ENCODE results near the gene PDCD1LG2. TPM values are rescaled to one million over a fixed set of nuclear protein-coding genes. Genes with fewer than 3 reads are reported as not detected.

The PDCD1LG2 gene
- total and polyA plus RNA-seq, 2 experiments from 2014 or later = not detected

DNA sequence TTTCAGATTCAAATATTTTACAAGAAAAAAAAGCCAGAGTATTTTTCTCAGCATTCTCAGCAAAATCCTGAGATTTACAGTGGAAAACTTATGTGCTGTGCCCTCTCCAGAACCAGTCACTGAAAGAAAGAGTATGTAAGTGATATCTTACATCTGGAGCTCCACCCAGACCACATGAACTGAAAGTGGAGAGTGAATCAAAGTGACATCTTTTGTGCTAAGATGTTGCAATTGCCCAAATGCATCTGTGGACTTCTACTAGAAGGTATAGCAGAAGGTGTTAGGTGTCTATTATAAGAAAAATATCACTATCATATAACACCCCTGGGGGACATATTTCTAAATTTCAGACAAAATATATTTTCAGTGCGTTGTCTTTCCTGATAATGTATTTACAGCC is 69.5 kb downstream of the PDCD1LG2 start:
- no peak for DNase-seq (ENCODE audit: low spot score)
- H3K36me3 Mint-ChIP-seq (ENCODE audit: low read depth) = no peaks in the 10 kb centered on the region
- H3K9me3 Mint-ChIP-seq = no peaks in the 10 kb centered on the region
- H2AFZ ChIP-seq = no peak overlapping the region
- H3K4me1 Mint-ChIP-seq = no peaks in the 10 kb centered on the region; the same call in 2 of the 3 replicates
- no peak overlapping the region for H3K4me2 ChIP-seq
- H3K36me3 ChIP-seq (ENCODE audit: insufficient read depth) = no peaks in the 10 kb centered on the region
- H3K27me3 ChIP-seq (ENCODE audit: insufficient read depth) = no peaks in the 10 kb centered on the region
- no peaks in the 10 kb centered on the region for H3K4me1 ChIP-seq (ENCODE audit: insufficient read depth)
- H3K4me3 ChIP-seq = no peak overlapping the region
- no peaks in the 10 kb centered on the region for H3F3A ChIP-seq (replicated peaks; ENCODE audit: low read depth)
- peaks cover 5% of the 10 kb centered on the region for H3K27me3 Mint-ChIP-seq (ENCODE audit: insufficient read depth, low read depth, poor library complexity)
- no peak for ATAC-seq
- no peak overlapping the region for H3K4me3 Mint-ChIP-seq
- 0 out of 2 replicates have a peak, but pooled peaks cover 3% of the 10 kb centered on the region for H3K9me2 ChIP-seq (ENCODE audit: insufficient read depth)
- H3K79me2 ChIP-seq (replicated peaks; ENCODE audit: insufficient read depth) = no peaks in the 10 kb centered on the region
- no peak overlapping the region for H3K27ac Mint-ChIP-seq
- no peak overlapping the region for H3K27ac ChIP-seq (ENCODE audit: low read depth)
- H4K20me1 ChIP-seq (replicated peaks; ENCODE audit: insufficient read depth) = no peaks in the 10 kb centered on the region
- TF ChIP-seq, protein P1, sequence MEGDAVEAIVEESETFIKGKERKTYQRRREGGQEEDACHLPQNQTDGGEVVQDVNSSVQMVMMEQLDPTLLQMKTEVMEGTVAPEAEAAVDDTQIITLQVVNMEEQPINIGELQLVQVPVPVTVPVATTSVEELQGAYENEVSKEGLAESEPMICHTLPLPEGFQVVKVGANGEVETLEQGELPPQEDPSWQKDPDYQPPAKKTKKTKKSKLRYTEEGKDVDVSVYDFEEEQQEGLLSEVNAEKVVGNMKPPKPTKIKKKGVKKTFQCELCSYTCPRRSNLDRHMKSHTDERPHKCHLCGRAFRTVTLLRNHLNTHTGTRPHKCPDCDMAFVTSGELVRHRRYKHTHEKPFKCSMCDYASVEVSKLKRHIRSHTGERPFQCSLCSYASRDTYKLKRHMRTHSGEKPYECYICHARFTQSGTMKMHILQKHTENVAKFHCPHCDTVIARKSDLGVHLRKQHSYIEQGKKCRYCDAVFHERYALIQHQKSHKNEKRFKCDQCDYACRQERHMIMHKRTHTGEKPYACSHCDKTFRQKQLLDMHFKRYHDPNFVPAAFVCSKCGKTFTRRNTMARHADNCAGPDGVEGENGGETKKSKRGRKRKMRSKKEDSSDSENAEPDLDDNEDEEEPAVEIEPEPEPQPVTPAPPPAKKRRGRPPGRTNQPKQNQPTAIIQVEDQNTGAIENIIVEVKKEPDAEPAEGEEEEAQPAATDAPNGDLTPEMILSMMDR (conservative IDR thresholded peaks at IDR 0.05; ENCODE audit: low read depth in 2 of 2) = no peak
- TF ChIP-seq ZNF114 (CRISPR knock-in tag; IDR thresholded peaks at IDR 0.05) (no peak), ZNF331 (CRISPR knock-in tag; IDR thresholded peaks at IDR 0.05; ENCODE audit: low read depth) (no peak), EZH2phosphoT487 (IDR thresholded peaks at IDR 0.05; ENCODE audit: unreplicated experiment) (no peak), POLR2AphosphoS5 (IDR thresholded peaks at IDR 0.05; ENCODE audit: low read depth) (no peak), EZH2 (IDR thresholded peaks at IDR 0.05; ENCODE audit: low read depth, unreplicated experiment) (no peak), CREB1 (CRISPR knock-in tag; IDR thresholded peaks at IDR 0.05; ENCODE audit: low read depth) (no peak), JUNB (IDR thresholded peaks at IDR 0.05; ENCODE audit: unreplicated experiment) (no peak), STAT1 (IDR thresholded peaks at IDR 0.05; ENCODE audit: unreplicated experiment) (no peak), NANOG (IDR thresholded peaks at IDR 0.05; ENCODE audit: borderline replicate concordance) (no peak)
- TF ChIP-seq, protein P2, sequence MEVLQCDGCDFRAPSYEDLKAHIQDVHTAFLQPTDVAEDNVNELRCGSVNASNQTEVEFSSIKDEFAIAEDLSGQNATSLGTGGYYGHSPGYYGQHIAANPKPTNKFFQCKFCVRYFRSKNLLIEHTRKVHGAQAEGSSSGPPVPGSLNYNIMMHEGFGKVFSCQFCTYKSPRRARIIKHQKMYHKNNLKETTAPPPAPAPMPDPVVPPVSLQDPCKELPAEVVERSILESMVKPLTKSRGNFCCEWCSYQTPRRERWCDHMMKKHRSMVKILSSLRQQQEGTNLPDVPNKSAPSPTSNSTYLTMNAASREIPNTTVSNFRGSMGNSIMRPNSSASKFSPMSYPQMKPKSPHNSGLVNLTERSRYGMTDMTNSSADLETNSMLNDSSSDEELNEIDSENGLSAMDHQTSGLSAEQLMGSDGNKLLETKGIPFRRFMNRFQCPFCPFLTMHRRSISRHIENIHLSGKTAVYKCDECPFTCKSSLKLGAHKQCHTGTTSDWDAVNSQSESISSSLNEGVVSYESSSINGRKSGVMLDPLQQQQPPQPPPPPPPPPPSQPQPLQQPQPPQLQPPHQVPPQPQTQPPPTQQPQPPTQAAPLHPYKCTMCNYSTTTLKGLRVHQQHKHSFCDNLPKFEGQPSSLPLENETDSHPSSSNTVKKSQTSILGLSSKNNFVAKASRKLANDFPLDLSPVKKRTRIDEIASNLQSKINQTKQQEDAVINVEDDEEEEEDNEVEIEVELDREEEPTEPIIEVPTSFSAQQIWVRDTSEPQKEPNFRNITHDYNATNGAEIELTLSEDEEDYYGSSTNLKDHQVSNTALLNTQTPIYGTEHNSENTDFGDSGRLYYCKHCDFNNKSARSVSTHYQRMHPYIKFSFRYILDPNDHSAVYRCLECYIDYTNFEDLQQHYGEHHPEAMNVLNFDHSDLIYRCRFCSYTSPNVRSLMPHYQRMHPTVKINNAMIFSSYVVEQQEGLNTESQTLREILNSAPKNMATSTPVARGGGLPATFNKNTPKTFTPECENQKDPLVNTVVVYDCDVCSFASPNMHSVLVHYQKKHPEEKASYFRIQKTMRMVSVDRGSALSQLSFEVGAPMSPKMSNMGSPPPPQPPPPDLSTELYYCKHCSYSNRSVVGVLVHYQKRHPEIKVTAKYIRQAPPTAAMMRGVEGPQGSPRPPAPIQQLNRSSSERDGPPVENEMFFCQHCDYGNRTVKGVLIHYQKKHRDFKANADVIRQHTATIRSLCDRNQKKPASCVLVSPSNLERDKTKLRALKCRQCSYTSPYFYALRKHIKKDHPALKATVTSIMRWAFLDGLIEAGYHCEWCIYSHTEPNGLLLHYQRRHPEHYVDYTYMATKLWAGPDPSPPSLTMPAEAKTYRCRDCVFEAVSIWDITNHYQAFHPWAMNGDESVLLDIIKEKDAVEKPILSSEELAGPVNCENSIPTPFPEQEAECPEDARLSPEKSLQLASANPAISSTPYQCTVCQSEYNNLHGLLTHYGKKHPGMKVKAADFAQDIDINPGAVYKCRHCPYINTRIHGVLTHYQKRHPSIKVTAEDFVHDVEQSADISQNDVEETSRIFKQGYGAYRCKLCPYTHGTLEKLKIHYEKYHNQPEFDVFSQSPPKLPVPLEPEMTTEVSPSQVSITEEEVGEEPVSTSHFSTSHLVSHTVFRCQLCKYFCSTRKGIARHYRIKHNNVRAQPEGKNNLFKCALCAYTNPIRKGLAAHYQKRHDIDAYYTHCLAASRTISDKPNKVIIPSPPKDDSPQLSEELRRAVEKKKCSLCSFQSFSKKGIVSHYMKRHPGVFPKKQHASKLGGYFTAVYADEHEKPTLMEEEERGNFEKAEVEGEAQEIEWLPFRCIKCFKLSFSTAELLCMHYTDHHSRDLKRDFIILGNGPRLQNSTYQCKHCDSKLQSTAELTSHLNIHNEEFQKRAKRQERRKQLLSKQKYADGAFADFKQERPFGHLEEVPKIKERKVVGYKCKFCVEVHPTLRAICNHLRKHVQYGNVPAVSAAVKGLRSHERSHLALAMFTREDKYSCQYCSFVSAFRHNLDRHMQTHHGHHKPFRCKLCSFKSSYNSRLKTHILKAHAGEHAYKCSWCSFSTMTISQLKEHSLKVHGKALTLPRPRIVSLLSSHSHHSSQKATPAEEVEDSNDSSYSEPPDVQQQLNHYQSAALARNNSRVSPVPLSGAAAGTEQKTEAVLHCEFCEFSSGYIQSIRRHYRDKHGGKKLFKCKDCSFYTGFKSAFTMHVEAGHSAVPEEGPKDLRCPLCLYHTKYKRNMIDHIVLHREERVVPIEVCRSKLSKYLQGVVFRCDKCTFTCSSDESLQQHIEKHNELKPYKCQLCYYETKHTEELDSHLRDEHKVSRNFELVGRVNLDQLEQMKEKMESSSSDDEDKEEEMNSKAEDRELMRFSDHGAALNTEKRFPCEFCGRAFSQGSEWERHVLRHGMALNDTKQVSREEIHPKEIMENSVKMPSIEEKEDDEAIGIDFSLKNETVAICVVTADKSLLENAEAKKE (CRISPR knock-in tag; IDR thresholded peaks at IDR 0.05) = no peak
- TF ChIP-seq, protein P3, sequence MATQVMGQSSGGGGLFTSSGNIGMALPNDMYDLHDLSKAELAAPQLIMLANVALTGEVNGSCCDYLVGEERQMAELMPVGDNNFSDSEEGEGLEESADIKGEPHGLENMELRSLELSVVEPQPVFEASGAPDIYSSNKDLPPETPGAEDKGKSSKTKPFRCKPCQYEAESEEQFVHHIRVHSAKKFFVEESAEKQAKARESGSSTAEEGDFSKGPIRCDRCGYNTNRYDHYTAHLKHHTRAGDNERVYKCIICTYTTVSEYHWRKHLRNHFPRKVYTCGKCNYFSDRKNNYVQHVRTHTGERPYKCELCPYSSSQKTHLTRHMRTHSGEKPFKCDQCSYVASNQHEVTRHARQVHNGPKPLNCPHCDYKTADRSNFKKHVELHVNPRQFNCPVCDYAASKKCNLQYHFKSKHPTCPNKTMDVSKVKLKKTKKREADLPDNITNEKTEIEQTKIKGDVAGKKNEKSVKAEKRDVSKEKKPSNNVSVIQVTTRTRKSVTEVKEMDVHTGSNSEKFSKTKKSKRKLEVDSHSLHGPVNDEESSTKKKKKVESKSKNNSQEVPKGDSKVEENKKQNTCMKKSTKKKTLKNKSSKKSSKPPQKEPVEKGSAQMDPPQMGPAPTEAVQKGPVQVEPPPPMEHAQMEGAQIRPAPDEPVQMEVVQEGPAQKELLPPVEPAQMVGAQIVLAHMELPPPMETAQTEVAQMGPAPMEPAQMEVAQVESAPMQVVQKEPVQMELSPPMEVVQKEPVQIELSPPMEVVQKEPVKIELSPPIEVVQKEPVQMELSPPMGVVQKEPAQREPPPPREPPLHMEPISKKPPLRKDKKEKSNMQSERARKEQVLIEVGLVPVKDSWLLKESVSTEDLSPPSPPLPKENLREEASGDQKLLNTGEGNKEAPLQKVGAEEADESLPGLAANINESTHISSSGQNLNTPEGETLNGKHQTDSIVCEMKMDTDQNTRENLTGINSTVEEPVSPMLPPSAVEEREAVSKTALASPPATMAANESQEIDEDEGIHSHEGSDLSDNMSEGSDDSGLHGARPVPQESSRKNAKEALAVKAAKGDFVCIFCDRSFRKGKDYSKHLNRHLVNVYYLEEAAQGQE (IDR thresholded peaks at IDR 0.05; ENCODE audit: unreplicated experiment) = no peak
- TF ChIP-seq, protein P4, sequence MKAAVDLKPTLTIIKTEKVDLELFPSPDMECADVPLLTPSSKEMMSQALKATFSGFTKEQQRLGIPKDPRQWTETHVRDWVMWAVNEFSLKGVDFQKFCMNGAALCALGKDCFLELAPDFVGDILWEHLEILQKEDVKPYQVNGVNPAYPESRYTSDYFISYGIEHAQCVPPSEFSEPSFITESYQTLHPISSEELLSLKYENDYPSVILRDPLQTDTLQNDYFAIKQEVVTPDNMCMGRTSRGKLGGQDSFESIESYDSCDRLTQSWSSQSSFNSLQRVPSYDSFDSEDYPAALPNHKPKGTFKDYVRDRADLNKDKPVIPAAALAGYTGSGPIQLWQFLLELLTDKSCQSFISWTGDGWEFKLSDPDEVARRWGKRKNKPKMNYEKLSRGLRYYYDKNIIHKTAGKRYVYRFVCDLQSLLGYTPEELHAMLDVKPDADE (IDR thresholded peaks at IDR 0.05) = no peak

All from GM23338 (cell line).